ENCODE results near the gene RBM33. TPM values are rescaled to one million over a fixed set of nuclear protein-coding genes. Genes with fewer than 3 reads are reported as not detected.

RBM33 gene
- total and polyA plus RNA-seq, 10 of the 15 experiments (the other 5 are each of a cell fraction or from before 2014, with no cell fraction given) = 4.7 to 67.2 (median 24.3) TPM

- intact Hi-C loops (cut with micrococcal nuclease; ENCODE audit: unreplicated experiment) = no loop called here
- Histone ChIP-seq H3K4me2 (ENCODE audit: control insufficient read depth, insufficient read depth) (no peak overlapping the region), H3K27ac (ENCODE audit: control insufficient read depth, insufficient read depth) (no peak overlapping the region), H3K36me3 (ENCODE audit: control insufficient read depth in 2 of 2, insufficient read depth in 2 of 2, low read length in 1 of 2) (no peaks in the 10 kb centered on the region), H3K4me1 (ENCODE audit: control insufficient read depth, insufficient read depth, low read length) (no peaks in the 10 kb centered on the region), H3K4me3 (no peak overlapping the region), H3K27me3 (replicated peaks in 1 of 2; ENCODE audit: control insufficient read depth in 2 of 2, insufficient read depth in 2 of 2, low read length in 1 of 2) (peaks cover 2 to 3% of the 10 kb centered on the region in 2 experiments; a peak in 2 of 4 replicates), H3K9ac (ENCODE audit: control insufficient read depth, insufficient read depth, low read length) (no peak overlapping the region), H4K20me1 (ENCODE audit: control insufficient read depth, insufficient read depth) (no peaks in the 10 kb centered on the region), H2AFZ (ENCODE audit: control insufficient read depth, low read depth, low read length) (no peak overlapping the region), H3K9me3 (replicated peaks; ENCODE audit: control insufficient read depth, insufficient read depth, low read length) (no peaks in the 10 kb centered on the region), H3K79me2 (ENCODE audit: control insufficient read depth, insufficient read depth, low read length) (no peaks in the 10 kb centered on the region)
- TF ChIP-seq POLR2AphosphoS2 (IDR thresholded peaks at IDR 0.05; ENCODE audit: low read depth, low read length) (no peak), PRDM15 (CRISPR knock-in tag; IDR thresholded peaks at IDR 0.05) (no peak), KAT2A (conservative IDR thresholded peaks at IDR 0.05; ENCODE audit: control insufficient read depth, low read depth, low read length) (no peak), RELB (IDR thresholded peaks at IDR 0.05; ENCODE audit: low read depth) (no peak), POLR2AphosphoS5 (IDR thresholded peaks at IDR 0.05; ENCODE audit: low read length) (no peak), RFX5 (IDR thresholded peaks at IDR 0.05; ENCODE audit: low read depth, low read length) (no peak), LARP7 (IDR thresholded peaks at IDR 0.05) (no peak), RELA (IDR thresholded peaks at IDR 0.05; ENCODE audit: borderline replicate concordance, partially characterized antibody) (no peak), NR2C1 (IDR thresholded peaks at IDR 0.05) (no peak), WRNIP1 (IDR thresholded peaks at IDR 0.05; ENCODE audit: borderline replicate concordance, low read depth, low read length) (no peak), BMI1 (IDR thresholded peaks at IDR 0.05; ENCODE audit: borderline replicate concordance) (no peak), SIX5 (IDR thresholded peaks at IDR 0.05; ENCODE audit: low read depth, low read length, severe bottlenecking) (no peak)
- ChIA-PET SMC1A (ENCODE audit: uncharacterized antibody, unreplicated experiment) (no interaction called here), RAD21 (ENCODE audit: unreplicated experiment) (no interaction called here), POLR2A (no interaction called here), CTCF (no interaction called here)
- ATAC-seq (no peak), FAIRE-seq (no peak), DNase-seq (ENCODE audit: low read depth, low spot score) (no peak)
- no TSS peak for BruUV-seq (replicated peaks)
- in situ Hi-C loops (cut with MboI) = loop anchor here (25.0 kb wide), 1 partner anchor 1438 kb away; no protein-coding TSS in a partner anchor
- WGBS (ENCODE audit: insufficient coverage, insufficient replicate concordance, low lambda C conversion rate, missing lambda C conversion rate) = 34% methylated on average over 17 of the region's 17 CpGs
Observed at GRCh38 chr7:155824227-155824886, 179.9 kb downstream of the RBM33 start.
